ENCODE results near the gene C17orf67.
"Not testable (repeated sequence)": the region's sequence is repeated elsewhere in the genome, so short reads cannot be mapped to it uniquely, and the experiment has no call there.

C17orf67 gene

GRCh38 chr17:56770427-56770826, 63.3 kb downstream of the C17orf67 start:
- no peak for DNase-seq

- no peak for DNase-seq
Measured at GRCh38 chr17:56765449-56765848, 68.3 kb downstream of the C17orf67 start.

DNA sequence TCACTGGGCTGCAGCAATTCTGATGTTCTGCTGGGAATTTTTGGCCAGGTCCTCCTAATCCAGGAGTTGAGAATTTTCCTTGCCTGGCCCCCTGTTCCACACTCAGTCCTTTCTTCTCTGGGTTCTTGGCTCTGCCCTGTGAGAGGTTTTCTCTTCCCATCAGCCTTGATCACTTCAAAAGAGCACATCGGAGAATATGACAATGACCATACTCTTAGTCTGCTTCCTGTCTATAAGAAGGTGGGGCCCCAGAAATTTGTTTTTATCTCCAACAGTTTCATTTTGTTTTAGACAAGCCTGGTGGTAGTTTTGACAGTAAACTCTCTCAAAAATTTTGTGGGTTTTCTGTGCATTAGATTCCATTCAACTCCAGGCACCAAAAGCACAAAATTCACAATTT, 70.7 kb downstream of the C17orf67 start:
- DNase-seq: no peak

DNA sequence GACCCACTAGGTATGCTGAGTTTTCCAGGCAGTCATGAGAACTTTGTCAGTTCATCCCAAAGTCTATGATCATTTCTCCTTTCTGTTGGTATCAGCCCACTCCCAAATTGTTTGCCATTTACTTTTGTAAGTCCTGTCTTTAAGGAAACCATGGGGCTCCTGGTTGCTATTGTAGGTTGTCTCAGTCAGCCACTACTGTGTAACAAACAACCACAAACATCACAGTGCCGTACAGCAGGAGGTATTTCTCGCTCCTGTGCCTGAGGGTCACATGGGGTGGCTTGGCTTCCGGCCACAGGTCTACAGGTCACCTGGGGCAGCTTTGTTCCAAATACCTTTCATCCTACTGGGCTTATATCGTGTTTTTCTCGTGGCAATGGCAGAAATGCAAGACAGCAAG, 71.6 kb downstream of the C17orf67 start:
- no peak for DNase-seq

DNA sequence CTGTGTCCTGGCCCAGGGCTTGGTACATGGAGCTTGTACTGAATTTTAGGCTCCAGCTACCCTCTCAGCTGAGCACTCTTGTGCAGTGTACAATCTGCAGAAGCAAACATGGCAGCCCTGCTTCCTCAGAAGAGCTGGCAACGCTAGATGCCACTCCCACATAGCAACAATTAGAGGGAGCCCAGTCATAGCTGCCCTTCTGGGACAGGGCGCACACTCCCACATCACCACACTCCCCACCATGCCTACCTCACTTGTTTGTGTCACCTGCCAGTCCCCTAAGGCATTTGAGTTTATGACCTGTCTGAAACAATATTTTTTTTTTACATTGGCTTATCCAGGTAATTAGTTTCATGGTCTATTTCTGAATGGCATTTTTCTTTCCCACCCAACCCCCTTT, 72.3 kb downstream of the C17orf67 start:
- DNase-seq: no peak

- DNase-seq: not testable (repeated sequence)
Measured at GRCh38 chr17:56757611-56758010, 76.1 kb downstream of the C17orf67 start.

- no peak for DNase-seq
Measured at GRCh38 chr17:56756536-56756935, 77.2 kb downstream of the C17orf67 start.

GRCh38 chr17:56755310-56755709, 78.4 kb downstream of the C17orf67 start:
- no peak for DNase-seq

GRCh38 chr17:56754523-56755208, 79.1 kb downstream of the C17orf67 start:
- no peak for DNase-seq

DNA sequence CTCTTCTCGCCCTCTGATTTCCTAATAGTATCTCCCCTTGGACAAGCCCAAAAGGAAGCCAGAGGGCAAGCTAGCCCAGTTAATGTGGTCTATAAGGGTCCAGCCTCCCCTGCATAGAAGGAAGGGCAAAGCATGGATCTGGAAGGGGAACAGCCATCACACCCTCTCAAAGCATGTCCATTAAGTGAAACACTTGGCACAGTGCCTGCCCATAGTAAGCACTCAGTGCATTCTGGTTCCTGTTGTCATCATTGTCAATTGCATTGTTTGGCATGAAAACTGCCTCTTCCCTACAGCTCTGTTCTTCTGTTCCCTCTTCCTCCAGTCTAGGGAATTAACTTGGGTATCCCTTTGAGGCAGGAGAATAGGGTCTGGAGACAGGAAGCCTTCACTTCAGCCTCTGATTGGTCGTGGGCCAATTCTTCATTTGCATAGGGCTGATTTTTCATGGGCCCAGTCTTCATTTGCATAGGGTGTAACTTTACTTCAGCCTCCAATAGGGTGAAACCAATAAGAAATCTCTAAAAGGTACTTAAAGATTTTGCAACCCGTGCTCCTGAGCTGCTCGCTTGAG, 81.4 kb downstream of the C17orf67 start:
- DNase-seq: no peak

DNA sequence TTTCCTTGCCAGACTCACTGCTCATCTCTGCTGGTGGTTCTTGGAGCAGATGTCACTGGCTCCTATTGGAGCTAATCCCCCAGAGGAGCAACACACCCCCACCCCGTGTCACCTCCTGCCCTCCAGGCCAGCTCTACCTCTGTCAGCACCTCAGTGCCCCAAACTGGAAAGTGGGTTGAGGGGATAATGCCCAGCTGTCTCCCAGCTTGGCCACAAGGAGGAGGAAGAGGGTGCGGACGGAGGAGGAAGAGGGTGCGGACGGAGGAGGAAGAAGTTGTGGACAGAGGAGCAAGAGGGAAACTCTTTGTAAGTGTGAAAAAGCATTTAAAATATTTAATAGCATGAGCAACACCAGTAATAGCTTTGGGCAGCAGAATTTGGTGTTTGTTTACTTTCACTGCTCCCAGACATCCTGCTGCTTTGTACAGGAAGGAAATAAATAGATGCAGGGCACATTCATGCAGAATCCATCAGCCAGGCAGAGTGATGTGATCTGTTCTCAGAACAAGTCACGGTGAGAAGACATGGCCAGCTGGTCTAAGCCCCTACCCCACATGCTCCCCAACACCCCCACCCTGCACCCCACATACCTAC, 82.5 kb downstream of the C17orf67 start:
- no peak for DNase-seq

DNA sequence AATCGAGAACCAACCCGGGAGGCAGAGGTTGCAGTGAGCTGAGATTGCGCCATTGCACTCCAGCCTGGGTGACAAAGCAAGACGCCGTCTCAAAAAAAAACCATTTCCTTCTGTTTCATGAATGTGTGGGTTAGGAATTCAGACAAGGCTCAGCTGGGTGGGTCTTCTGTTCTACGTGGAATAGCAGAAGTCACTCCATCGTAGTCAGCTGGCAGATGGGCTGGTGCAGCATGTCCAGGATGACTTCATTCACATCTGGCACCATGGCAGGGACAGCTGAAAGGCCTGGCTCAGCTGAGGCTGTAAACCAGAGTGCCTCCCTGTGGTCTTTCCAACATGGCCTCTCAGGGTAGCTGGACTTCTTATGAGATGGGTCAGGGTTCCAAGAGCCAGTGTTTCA, 89.0 kb downstream of the C17orf67 start:
- DNase-seq: no peak

GRCh38 chr17:56742601-56743000, 91.1 kb downstream of the C17orf67 start:
- DNase-seq: no peak

Data from CD4-positive, alpha-beta T cell treated with Interleukin-4 for 1 hour (primary cell).